ENCODE measurements around the gene C17orf107. TPM values are rescaled to one million over a fixed set of nuclear protein-coding genes. Genes with fewer than 3 reads are reported as not detected.

The C17orf107 gene
- total RNA-seq, 2 experiments from 2014 or later, result 28.9 to 30.5 TPM

DNA sequence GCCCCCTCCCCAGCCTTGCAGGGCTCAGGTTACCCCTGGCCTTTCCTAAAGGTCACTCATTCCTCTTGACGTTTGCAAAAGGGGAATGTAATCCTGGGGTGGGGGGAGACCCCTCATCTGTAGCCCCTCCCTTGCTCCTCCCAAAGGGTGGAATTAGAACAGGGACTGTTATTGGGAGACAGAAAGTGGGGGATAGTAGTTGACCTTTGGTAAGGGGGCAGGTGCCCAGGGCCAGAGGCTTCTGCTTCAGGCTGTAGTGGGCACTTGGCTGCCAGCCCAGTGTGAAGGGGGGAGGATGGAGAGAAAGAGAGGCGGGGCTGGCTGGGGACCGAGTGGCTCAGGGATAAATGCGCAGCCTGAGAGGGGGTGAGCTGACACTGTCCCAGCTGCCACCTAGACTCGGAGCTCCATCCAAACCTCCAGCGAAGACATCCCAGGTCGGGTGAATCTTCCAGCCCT, 51.4 kb downstream of the C17orf107 start, which contains the start of gene ENO3:
ENO3 (plus strand) TSS at position 374 of the 459 bp plus-strand sequence. CDS start 711 bp downstream, outside the sequence.
- intact Hi-C loops (cut with DNase I, micrococcal nuclease), result loop anchor here in 1 of 2 experiments (1.0 kb wide), 1 partner anchor 16 kb away; no protein-coding TSS in a partner anchor
- POLR2A ChIA-PET, result interaction anchor here (0.9 to 13.9 kb wide), 3 partner anchors 12 to 51 kb away, joined by 3 to 350 read pairs (median 137); partner anchors contain the start of genes C17orf107, RNF167, SLC25A11 and SPAG7
- DNase-seq, result no peak

DNA sequence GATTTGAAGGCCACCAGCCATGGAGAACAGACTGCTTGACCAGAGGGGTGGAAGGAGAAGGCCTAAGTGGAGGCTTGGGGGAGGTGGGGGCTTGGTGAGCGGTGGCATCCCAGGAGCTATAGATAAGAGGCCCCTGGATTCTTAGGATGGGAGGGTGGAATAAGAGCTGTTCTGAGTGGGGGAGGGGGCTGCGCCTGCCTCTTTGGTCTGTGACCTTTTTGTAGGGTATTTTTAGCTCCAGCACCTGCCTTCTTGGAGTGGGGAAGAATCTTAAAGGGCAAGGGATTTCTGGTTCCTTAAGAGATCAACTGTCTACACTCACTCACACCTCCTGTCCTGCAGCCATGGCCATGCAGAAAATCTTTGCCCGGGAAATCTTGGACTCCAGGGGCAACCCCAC, 52.1 kb downstream of the C17orf107 start:
- ATAC-seq (ENCODE audit: poor library complexity), result no peak
- CTCF ChIA-PET, result no interaction called here
- TF ChIP-seq, protein P1, sequence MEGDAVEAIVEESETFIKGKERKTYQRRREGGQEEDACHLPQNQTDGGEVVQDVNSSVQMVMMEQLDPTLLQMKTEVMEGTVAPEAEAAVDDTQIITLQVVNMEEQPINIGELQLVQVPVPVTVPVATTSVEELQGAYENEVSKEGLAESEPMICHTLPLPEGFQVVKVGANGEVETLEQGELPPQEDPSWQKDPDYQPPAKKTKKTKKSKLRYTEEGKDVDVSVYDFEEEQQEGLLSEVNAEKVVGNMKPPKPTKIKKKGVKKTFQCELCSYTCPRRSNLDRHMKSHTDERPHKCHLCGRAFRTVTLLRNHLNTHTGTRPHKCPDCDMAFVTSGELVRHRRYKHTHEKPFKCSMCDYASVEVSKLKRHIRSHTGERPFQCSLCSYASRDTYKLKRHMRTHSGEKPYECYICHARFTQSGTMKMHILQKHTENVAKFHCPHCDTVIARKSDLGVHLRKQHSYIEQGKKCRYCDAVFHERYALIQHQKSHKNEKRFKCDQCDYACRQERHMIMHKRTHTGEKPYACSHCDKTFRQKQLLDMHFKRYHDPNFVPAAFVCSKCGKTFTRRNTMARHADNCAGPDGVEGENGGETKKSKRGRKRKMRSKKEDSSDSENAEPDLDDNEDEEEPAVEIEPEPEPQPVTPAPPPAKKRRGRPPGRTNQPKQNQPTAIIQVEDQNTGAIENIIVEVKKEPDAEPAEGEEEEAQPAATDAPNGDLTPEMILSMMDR (IDR thresholded peaks at IDR 0.05), result no peak
- H3K4me3 ChIP-seq (ENCODE audit: low read length), result no peak overlapping the region
- H3K27ac ChIP-seq (ENCODE audit: low read depth in 1 of 2, low read length in 2 of 2), result no peak overlapping the region
- Mint-ChIP-seq H3K27me3 (no peaks in the 10 kb centered on the region), H3K4me1 (ENCODE audit: low read depth) (peaks cover 26% of the 10 kb centered on the region), H3K27ac (peak overlapping the region; percentile 83), H3K36me3 (ENCODE audit: low read depth) (peaks cover 17% of the 10 kb centered on the region), H3K9me3 (no peaks in the 10 kb centered on the region), H3K4me3 (peak overlapping the region; percentile 86)
- intact Hi-C loops (cut with DNase I, micrococcal nuclease), result no loop called here
- POLR2A ChIA-PET, result interaction anchor here (6.3 to 13.9 kb wide), 2 partner anchors 13 to 16 kb away, joined by 137 to 350 read pairs; partner anchors contain the start of genes RNF167, SLC25A11 and SPAG7
- H3K4me1 ChIP-seq (ENCODE audit: insufficient read depth, low read length), result peaks cover 20% of the 10 kb centered on the region
- H3K9me3 ChIP-seq (ENCODE audit: control insufficient read depth in 1 of 2, insufficient read depth in 1 of 2, low read length in 2 of 2), result no peaks in the 10 kb centered on the region
- no peak for DNase-seq
- no peaks in the 10 kb centered on the region for H3K27me3 ChIP-seq (ENCODE audit: control insufficient read depth in 1 of 2, insufficient read depth in 2 of 2, low read length in 2 of 2)
- peaks cover 7% of the 10 kb centered on the region for H3K36me3 ChIP-seq (ENCODE audit: insufficient read depth, low read length)

More for the DNA sequence above, 51.4 kb downstream of the C17orf107 start, which contains the start of gene ENO3:
- Mint-ChIP-seq H3K4me3 (peak within 1 kb of the TSS; percentile 86), H3K4me1 (ENCODE audit: low read depth) (peaks cover 32% of the 10 kb centered on the region), H3K27me3 (no peaks in the 10 kb centered on the region), H3K36me3 (ENCODE audit: low read depth) (peaks cover 24% of the 10 kb centered on the region), H3K9me3 (no peaks in the 10 kb centered on the region), H3K27ac (peak within 1 kb of the TSS; percentile 83)
- Histone ChIP-seq H3K4me3 (ENCODE audit: low read length) (peak within 1 kb of the TSS; percentile 99), H3K27me3 (ENCODE audit: control insufficient read depth in 1 of 2, insufficient read depth in 2 of 2, low read length in 2 of 2) (no peaks in the 10 kb centered on the region), H3K27ac (ENCODE audit: low read depth in 1 of 2, low read length in 2 of 2) (peak within 1 kb of the TSS; percentile 73 to 98), H3K4me1 (ENCODE audit: insufficient read depth, low read length) (peaks cover 27% of the 10 kb centered on the region), H3K9me3 (ENCODE audit: control insufficient read depth in 1 of 2, insufficient read depth in 1 of 2, low read length in 2 of 2) (peaks cover 0 to under 1% of the 10 kb centered on the region in 2 experiments), H3K36me3 (ENCODE audit: insufficient read depth, low read length) (peaks cover 14% of the 10 kb centered on the region)
- ATAC-seq (ENCODE audit: poor library complexity), result no peak
- CTCF ChIA-PET, result no interaction called here
- TF ChIP-seq, protein P1 (IDR thresholded peaks at IDR 0.05), result no peak

Other genes with a start within 250 kb of the C17orf107 start
- gene PELP1, start 195.4 kb upstream of the C17orf107 start, total RNA-seq, result 10 to 100 TPM; 34.1 to 37.2 TPM
- gene ARRB2, start 188.9 kb upstream of the C17orf107 start, total RNA-seq, result 100 to 1,000 TPM; 210 to 220 TPM
- gene MED11, start 168.1 kb upstream of the C17orf107 start, total RNA-seq, result 1 to 10 TPM; 2.3 to 3.0 TPM
- 1 to 10 TPM; 3.1 to 3.3 TPM for gene ZMYND15, start 159.7 kb upstream of the C17orf107 start, total RNA-seq
- 10 to 100 TPM; 24.8 to 25.8 TPM for gene CXCL16, start 159.6 kb upstream of the C17orf107 start, total RNA-seq
- not detected for gene TM4SF5, start 127.7 kb upstream of the C17orf107 start, total RNA-seq
- gene VMO1, start 113.2 kb upstream of the C17orf107 start, total RNA-seq, result not detected
- not detected for gene GLTPD2, start 110.6 kb upstream of the C17orf107 start, total RNA-seq
- 10 to 100 TPM; 44.3 to 52.7 TPM for gene PSMB6, start 103.4 kb upstream of the C17orf107 start, total RNA-seq
- gene PLD2, start 92.4 kb upstream of the C17orf107 start, total RNA-seq, result 10 to 100 TPM; 10.2 to 10.7 TPM
- 100 to 1,000 TPM; 163 to 171 TPM for gene MINK1, start 66.2 kb upstream of the C17orf107 start, total RNA-seq
- 1 to 10 TPM; 3.2 to 3.7 TPM for gene CHRNE, start 3.6 kb downstream of the C17orf107 start, total RNA-seq
- not detected for gene GP1BA, start 32.7 kb downstream of the C17orf107 start, total RNA-seq
- gene SLC25A11, start 40.5 kb downstream of the C17orf107 start, total RNA-seq, result 10 to 100 TPM; 20.8 to 21.9 TPM
- 10 to 100 TPM; 59.3 to 62.8 TPM for gene RNF167, start 40.7 kb downstream of the C17orf107 start, total RNA-seq
- gene PFN1, start 49.0 kb downstream of the C17orf107 start, total RNA-seq, result 100 to 1,000 TPM; 349 to 362 TPM
- 10 to 100 TPM; 17.2 to 20.5 TPM for gene ENO3, start 51.6 kb downstream of the C17orf107 start, total RNA-seq
- gene SPAG7, start 68.3 kb downstream of the C17orf107 start, total RNA-seq, result 10 to 100 TPM; 30.2 to 30.9 TPM
- gene CAMTA2, start 88.1 kb downstream of the C17orf107 start, total RNA-seq, result 10 to 100 TPM; 41.6 to 51.3 TPM
- gene INCA1, start 98.0 kb downstream of the C17orf107 start, total RNA-seq, result under 1 TPM in 1 of 2 experiments, not detected in 1; 0.19 TPM
- 10 to 100 TPM; 10.2 to 12.2 TPM for gene KIF1C, start 98.4 kb downstream of the C17orf107 start, total RNA-seq
- gene SLC52A1, start 135.9 kb downstream of the C17orf107 start, total RNA-seq, result under 1 TPM in 1 of 2 experiments, not detected in 1; 0.17 TPM
- gene ZFP3, start 178.9 kb downstream of the C17orf107 start, total RNA-seq, result 1 to 10 TPM; 2.4 TPM
- gene ZNF232, start 212.3 kb downstream of the C17orf107 start, total RNA-seq, result 1 to 10 TPM; 2.1 to 3.6 TPM
- under 1 TPM; 0.05 to 0.08 TPM for gene USP6, start 216.5 kb downstream of the C17orf107 start, total RNA-seq